Aorta (tissue), 5 donors: ENCODE data around the gene KCNJ14. TPM values are rescaled to one million over a fixed set of nuclear protein-coding genes. Genes with fewer than 3 reads are reported as not detected.
A peak's percentile ranks its signal among the peaks of the same experiment; 100 is the strongest.
"Not testable (repeated sequence)": the region's sequence is repeated elsewhere in the genome, so short reads cannot be mapped to it uniquely, and the experiment has no call there.

Source experiments
- ATAC-seq: fragments of 200-7000 bp; cut with Tn5 transposase; one replicate; pipeline ENCODE4 v1.9.1; 2022; ENCODE audit warnings: moderate library complexity; ENCODE audit not compliant: low FRiP score
- DNase-seq, 2 donors: peaks; one replicate each; pipeline ENCODE4 v3.0.0-alpha.2; 2020
- H3K27ac ChIP-seq, 2 donors: one replicate each; pipeline ENCODE4 v1.5.1; 2013; ENCODE audit warnings: low read length in 2 of 2, mild to moderate bottlenecking in 2 of 2, moderate library complexity in 2 of 2, control low read depth in 1 of 2, inconsistent platforms in 1 of 2, low read depth in 1 of 2
- H3K27me3 ChIP-seq, 2 donors: one replicate each; pipeline ENCODE4 v1.6.1; 2013; ENCODE audit warnings: control low read depth in 1 of 2, low read length in 1 of 2, mild to moderate bottlenecking in 1 of 2, moderate library complexity in 1 of 2; ENCODE audit not compliant: insufficient read depth in 2 of 2, control insufficient read depth in 1 of 2
- H3K36me3 ChIP-seq, 2 donors: one replicate each; pipeline ENCODE4 v1.6.1; 2013; ENCODE audit warnings: control low read depth in 1 of 2, low read length in 1 of 2, mild to moderate bottlenecking in 1 of 2; ENCODE audit not compliant: insufficient read depth in 2 of 2, control insufficient read depth in 1 of 2
- H3K4me1 ChIP-seq, 2 donors: one replicate each; pipeline ENCODE4 v1.6.1; 2013; ENCODE audit warnings: low read length in 2 of 2, control low read depth in 1 of 2, mild to moderate bottlenecking in 1 of 2, moderate library complexity in 1 of 2; ENCODE audit not compliant: insufficient read depth in 2 of 2, control insufficient read depth in 1 of 2
- H3K4me3 ChIP-seq, 2 donors: one replicate each; pipeline ENCODE4 v1.5.1; 2013; ENCODE audit warnings: low read length in 2 of 2, control low read depth in 1 of 2, mild to moderate bottlenecking in 1 of 2
- H3K9me3 ChIP-seq: one replicate; pipeline ENCODE4 v1.6.1; 2013; ENCODE audit warnings: mild to moderate bottlenecking, low read length; ENCODE audit not compliant: control insufficient read depth
- WGBS, 2 donors: extraction: QIAGEN DNeasy Blood & Tissue Kit; methylation state at CpG; one replicate each; pipeline ENCODE4 v1.1.7; 2013; 5-methylcytosine and 5-hydroxymethylcytosine counted together
- intact Hi-C, 2 donors: fragments of 100-400 bp; cut with DNase I; formaldehyde crosslinking; loops; one replicate each; pipeline versions ENCODE4 v1.14.2 to v1.15.0; 2022
- polyA plus RNA-seq, 2 donors: library from polyadenylated mRNA; stranded (reverse); fragments of 200-250 nt; gene quantifications; one replicate each; pipeline ENCODE4 v1.2.3, GENCODE V29; 2013
- total RNA-seq, 2 donors: library from RNA; stranded (reverse); fragmentation: NEBNext Ultra II Directional; extraction: Animal tissue kit (Norgen Biotek cat#: 25700); gene quantifications; one replicate each; pipeline ENCODE4 v1.2.1, GENCODE V29; 2021
- donor health status: healthy with polysubstance abuse.
- donor health status: Bipolar disorder and iron deficiency.
- donor health status: DM: no; HTN: no; CAD: no.
- donor health status: DM: no; HTN: no; CAD: no.
- donor health status: DM: yes; HTN: yes; CAD: no.

The KCNJ14 gene
- total and polyA plus RNA-seq, 4 donors = 0.36 to 1.1 (median 1.1) TPM; not detected in 1

- Histone ChIP-seq H3K9me3 (no peaks in the 10 kb centered on the region), H3K4me3 (no peak overlapping the region), H3K36me3 (no peaks in the 10 kb centered on the region), H3K4me1 (no peaks in the 10 kb centered on the region), H3K27ac (peak overlapping the region in 1 of 2 donors; percentile 59), H3K27me3 (no peaks in the 10 kb centered on the region)
- DNase-seq (peak; percentile 87 to 93), ATAC-seq (no peak)
- intact Hi-C loops = loop anchor here (2.0 kb wide), 2 partner anchors 95 to 97 kb away; no protein-coding TSS in a partner anchor
- WGBS, 2 donors = 0 to 6% methylated on average over 8 of the region's 8 CpGs
Observed at GRCh38 chr19:48487948-48488347, 32.6 kb downstream of the KCNJ14 start.

- intact Hi-C loops = loop anchor here (2.0 kb wide), 2 partner anchors 94 to 96 kb away; no protein-coding TSS in a partner anchor
- H3K27me3 ChIP-seq, ATAC-seq, H3K36me3 ChIP-seq, H3K9me3 ChIP-seq, H3K4me3 ChIP-seq, DNase-seq, H3K4me1 ChIP-seq: not testable (repeated sequence)
- H3K27ac ChIP-seq = peak overlapping the region in 1 of 2 donors; percentile 59
- WGBS, 2 donors = 72 to 74% methylated on average over 7 of the region's 7 CpGs
Observed at GRCh38 chr19:48488478-48488877, 33.1 kb downstream of the KCNJ14 start.

- DNase-seq = peak; percentile 82 to 93
- ATAC-seq = no peak
- no peaks in the 10 kb centered on the region for H3K27me3 ChIP-seq
- no peak overlapping the region for H3K27ac ChIP-seq
- no peaks in the 10 kb centered on the region for H3K4me1 ChIP-seq
- intact Hi-C loops = loop anchor here (2.0 kb wide), 2 partner anchors 93 to 95 kb away; no protein-coding TSS in a partner anchor
- no peak overlapping the region for H3K4me3 ChIP-seq
- WGBS, 2 donors = 30 to 31% methylated on average over 19 of the region's 19 CpGs
- H3K36me3 ChIP-seq = no peaks in the 10 kb centered on the region
- no peaks in the 10 kb centered on the region for H3K9me3 ChIP-seq
Observed at GRCh38 chr19:48489608-48490216, 34.3 kb downstream of the KCNJ14 start.

GRCh38 chr19:48490981-48491792, 35.8 kb downstream of the KCNJ14 start:
- DNase-seq = no peak
- intact Hi-C loops = no loop called here
- Histone ChIP-seq H3K9me3 (no peaks in the 10 kb centered on the region), H3K36me3 (no peaks in the 10 kb centered on the region), H3K27ac (no peak overlapping the region), H3K4me1 (no peaks in the 10 kb centered on the region), H3K4me3 (no peak overlapping the region), H3K27me3 (no peaks in the 10 kb centered on the region)
- WGBS, 2 donors = 6 to 10% methylated on average over 36 to 50 of the region's 50 CpGs
- no peak for ATAC-seq

- Histone ChIP-seq H3K4me3 (no peak overlapping the region), H3K36me3 (no peaks in the 10 kb centered on the region), H3K27ac (no peak overlapping the region), H3K27me3 (no peaks in the 10 kb centered on the region), H3K4me1 (no peaks in the 10 kb centered on the region), H3K9me3 (no peaks in the 10 kb centered on the region)
- ATAC-seq (no peak), DNase-seq (no peak)
- intact Hi-C loops = no loop called here
- 33 to 37% methylated on average over 10 of the region's 10 CpGs for WGBS, 2 donors
Observed at GRCh38 chr19:48491793-48492123, 36.4 kb downstream of the KCNJ14 start.

GRCh38 chr19:48492925-48493717, 37.7 kb downstream of the KCNJ14 start:
- Histone ChIP-seq H3K4me3 (peak overlapping the region in 1 of 2 donors; percentile 2), H3K27me3 (no peaks in the 10 kb centered on the region), H3K4me1 (no peaks in the 10 kb centered on the region), H3K36me3 (no peaks in the 10 kb centered on the region), H3K27ac (no peak overlapping the region), H3K9me3 (no peaks in the 10 kb centered on the region)
- DNase-seq = peak; percentile 97 to 98
- intact Hi-C loops = no loop called here
- 2 to 3% methylated on average over 46 to 47 of the region's 47 CpGs for WGBS, 2 donors
- peak; percentile 94 for ATAC-seq

- peak overlapping the region in 1 of 2 donors; percentile 2 for H3K4me3 ChIP-seq
- DNase-seq (no peak), ATAC-seq (no peak)
- 6% methylated on average over 44 to 70 of the region's 70 CpGs for WGBS, 2 donors
- intact Hi-C loops = no loop called here
- no peaks in the 10 kb centered on the region for H3K9me3 ChIP-seq
- H3K36me3 ChIP-seq = no peaks in the 10 kb centered on the region
- no peak overlapping the region for H3K27ac ChIP-seq
- H3K27me3 ChIP-seq = no peaks in the 10 kb centered on the region
- no peaks in the 10 kb centered on the region for H3K4me1 ChIP-seq
Observed at GRCh38 chr19:48493718-48494401, 38.5 kb downstream of the KCNJ14 start.

GRCh38 chr19:48495396-48495795, 40.0 kb downstream of the KCNJ14 start:
- intact Hi-C loops = no loop called here
- Histone ChIP-seq H3K27ac (no peak overlapping the region), H3K4me1 (no peaks in the 10 kb centered on the region), H3K27me3 (no peaks in the 10 kb centered on the region), H3K36me3 (no peaks in the 10 kb centered on the region), H3K9me3 (no peaks in the 10 kb centered on the region), H3K4me3 (no peak overlapping the region)
- no peak for DNase-seq
- whole genome bisulfite sequencing, 2 donors = 80 to 85% methylated on average over 6 of the region's 6 CpGs
- no peak for ATAC-seq
